SK-N-SH treated with all-trans-retinoic acid at 6 μM for 48 hours (cell line): ENCODE data around the gene CACNA2D4.

Experiments used
- ATAC-seq: fragments of 200-7000 bp; cut with Tn5 transposase; 3 replicates; pipeline ENCODE4 v1.9.1; 2020; ENCODE audit warnings: mild to moderate bottlenecking, moderate library complexity
- BACH2 ChIP-seq: fragments of 250-450 bp; sonication (Bioruptor Pico); IDR thresholded peaks from 2 replicates; pipeline ENCODE4 v1.9.0; 2021; ENCODE audit warnings: mild to moderate bottlenecking, borderline replicate concordance
- ESRRG ChIP-seq: fragments of 250-450 bp; sonication (Bioruptor Pico); IDR thresholded peaks from 2 replicates; pipeline ENCODE4 v1.6.1; 2021; ENCODE audit warnings: mild to moderate bottlenecking
- GLIS3 ChIP-seq: fragments of 250-450 bp; sonication (Bioruptor Pico); IDR thresholded peaks from 2 replicates; pipeline ENCODE4 v1.5.0; 2020; ENCODE audit warnings: mild to moderate bottlenecking, moderate library complexity
- ISL1 ChIP-seq: fragments of 250-450 bp; sonication (Bioruptor Pico); IDR thresholded peaks from 2 replicates; pipeline ENCODE4 v2.1.2; 2022; ENCODE audit warnings: mild to moderate bottlenecking, moderate library complexity
- OSR1 ChIP-seq: fragments of 250-450 bp; sonication (Bioruptor Pico); IDR thresholded peaks from 2 replicates; pipeline ENCODE4 v1.8.0; 2022; ENCODE audit warnings: moderate library complexity, mild to moderate bottlenecking, inconsistent platforms
- PPARA ChIP-seq: fragments of 250-450 bp; sonication (Bioruptor Pico); IDR thresholded peaks from 2 replicates; pipeline ENCODE4 v1.5.0; 2020; ENCODE audit warnings: mild to moderate bottlenecking, borderline replicate concordance
- RARB ChIP-seq: fragments of 250-450 bp; sonication (Bioruptor Pico); IDR thresholded peaks from 2 replicates; pipeline ENCODE4 v1.8.0; 2021; ENCODE audit warnings: mild to moderate bottlenecking, moderate library complexity
- SNAI2 ChIP-seq: fragments of 250-450 bp; sonication (Bioruptor Pico); IDR thresholded peaks from 2 replicates; pipeline ENCODE4 v1.5.0; 2020; ENCODE audit warnings: mild to moderate bottlenecking, moderate library complexity
- TCF4 ChIP-seq: fragments of 250-450 bp; sonication (Bioruptor Pico); IDR thresholded peaks from 2 replicates; pipeline ENCODE4 v1.8.0; 2021; ENCODE audit warnings: mild to moderate bottlenecking, moderate library complexity, borderline replicate concordance
- TOX ChIP-seq: fragments of 250-450 bp; sonication (Bioruptor Pico); IDR thresholded peaks from 2 replicates; pipeline ENCODE4 v1.8.0; 2021; ENCODE audit warnings: mild to moderate bottlenecking, moderate library complexity, borderline replicate concordance
- ZC3H10 ChIP-seq: fragments of 250-450 bp; sonication (Bioruptor Pico); IDR thresholded peaks from 2 replicates; pipeline ENCODE4 v1.5.1; 2021; ENCODE audit warnings: mild to moderate bottlenecking, moderate library complexity
- ZFP3 ChIP-seq: fragments of 250-450 bp; sonication (Bioruptor Pico); IDR thresholded peaks from 2 replicates; pipeline ENCODE4 v1.5.0; 2020; ENCODE audit warnings: mild to moderate bottlenecking, moderate library complexity
- ZNF565 ChIP-seq: fragments of 450-650 bp; formaldehyde crosslinking; conservative IDR thresholded peaks from 2 replicates; pipeline ENCODE4 v1.5.0; 2020; ENCODE audit warnings: low read depth, mild to moderate bottlenecking, moderate library complexity
- ZNF8 ChIP-seq: fragments of 450-650 bp; formaldehyde crosslinking; IDR thresholded peaks from 2 replicates; pipeline ENCODE4 v1.5.0; 2020; ENCODE audit warnings: mild to moderate bottlenecking, moderate library complexity
- TF ChIP-seq, protein P1 (sequence below): fragments of 250-450 bp; sonication (Bioruptor Pico); IDR thresholded peaks from 2 replicates; pipeline ENCODE4 v1.8.0; 2021; ENCODE audit warnings: low read depth, mild to moderate bottlenecking, moderate library complexity, borderline replicate concordance
- TF ChIP-seq, protein P2 (sequence below): fragments of 250-450 bp; sonication (Bioruptor Pico); IDR thresholded peaks from 2 replicates; pipeline ENCODE4 v1.5.0; 2020; ENCODE audit warnings: mild to moderate bottlenecking, moderate library complexity
- TF ChIP-seq, protein P3 (sequence below): fragments of 250-450 bp; sonication (Bioruptor Pico); IDR thresholded peaks from 2 replicates; pipeline ENCODE4 v1.5.1; 2021; ENCODE audit warnings: mild to moderate bottlenecking, moderate library complexity
- TF ChIP-seq, protein P4 (sequence below): fragments of 250-450 bp; sonication (Bioruptor Pico); IDR thresholded peaks from 2 replicates; pipeline ENCODE4 v1.5.1; 2020; ENCODE audit warnings: low read depth, mild to moderate bottlenecking, moderate library complexity

The CACNA2D4 gene

DNA sequence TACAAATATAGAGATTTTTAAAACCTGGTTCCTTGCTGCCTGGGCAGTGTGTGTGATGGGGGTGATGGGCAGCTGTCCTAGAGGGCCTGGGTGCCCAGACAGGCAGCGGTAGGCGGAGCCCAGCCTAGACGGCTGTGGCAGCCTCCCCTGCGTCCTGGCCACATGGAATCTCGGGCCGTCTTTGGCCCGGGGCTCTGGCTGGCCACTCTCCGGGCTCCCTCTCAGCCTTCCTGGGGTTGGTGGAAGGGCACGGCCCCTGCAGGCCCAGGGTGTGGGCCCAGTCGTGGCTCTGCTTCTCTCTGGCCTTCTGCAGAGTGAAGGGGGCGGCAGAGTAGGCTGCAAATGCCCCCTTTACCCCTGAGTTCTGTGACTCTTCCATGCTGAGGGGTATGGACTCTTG is 95.8 kb downstream of the CACNA2D4 start (continued):
- TF ChIP-seq, protein P1, sequence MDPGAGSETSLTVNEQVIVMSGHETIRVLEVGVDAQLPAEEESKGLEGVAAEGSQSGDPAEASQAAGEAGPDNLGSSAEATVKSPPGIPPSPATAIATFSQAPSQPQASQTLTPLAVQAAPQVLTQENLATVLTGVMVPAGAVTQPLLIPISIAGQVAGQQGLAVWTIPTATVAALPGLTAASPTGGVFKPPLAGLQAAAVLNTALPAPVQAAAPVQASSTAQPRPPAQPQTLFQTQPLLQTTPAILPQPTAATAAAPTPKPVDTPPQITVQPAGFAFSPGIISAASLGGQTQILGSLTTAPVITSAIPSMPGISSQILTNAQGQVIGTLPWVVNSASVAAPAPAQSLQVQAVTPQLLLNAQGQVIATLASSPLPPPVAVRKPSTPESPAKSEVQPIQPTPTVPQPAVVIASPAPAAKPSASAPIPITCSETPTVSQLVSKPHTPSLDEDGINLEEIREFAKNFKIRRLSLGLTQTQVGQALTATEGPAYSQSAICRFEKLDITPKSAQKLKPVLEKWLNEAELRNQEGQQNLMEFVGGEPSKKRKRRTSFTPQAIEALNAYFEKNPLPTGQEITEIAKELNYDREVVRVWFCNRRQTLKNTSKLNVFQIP (CRISPR knock-in tag): no peak
- no peak for TF ChIP-seq BACH2 (CRISPR knock-in tag)
- TF ChIP-seq RARB: no peak
- TF ChIP-seq ZNF565 (CRISPR knock-in tag): no peak

DNA sequence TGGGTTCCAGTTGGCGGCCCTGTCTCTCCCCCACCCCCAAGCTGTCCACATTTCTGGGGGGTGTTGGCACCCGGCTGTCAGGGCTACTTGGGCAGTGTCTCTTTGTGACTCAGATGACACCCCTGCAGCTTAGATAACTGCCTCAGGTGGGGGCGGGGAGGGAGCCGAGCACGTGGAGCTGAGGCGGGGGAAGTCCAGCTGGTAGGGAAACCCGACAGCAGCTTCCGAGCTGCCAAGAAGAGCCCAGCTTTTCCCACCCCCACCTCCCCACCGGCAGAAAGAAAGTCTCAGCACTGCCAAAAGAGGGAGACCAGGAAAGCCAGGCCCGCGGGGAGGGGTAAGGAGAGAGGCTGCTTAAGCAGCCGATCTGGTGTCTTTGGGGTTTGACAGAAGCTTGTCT is 96.6 kb downstream of the CACNA2D4 start:
- TF ChIP-seq ISL1 (CRISPR knock-in tag) (no peak), TOX (CRISPR knock-in tag) (no peak), PPARA (no peak), GLIS3 (CRISPR knock-in tag) (no peak), ZNF8 (CRISPR knock-in tag) (no peak), SNAI2 (CRISPR knock-in tag) (no peak), TCF4 (CRISPR knock-in tag) (no peak)
- TF ChIP-seq, protein P2, sequence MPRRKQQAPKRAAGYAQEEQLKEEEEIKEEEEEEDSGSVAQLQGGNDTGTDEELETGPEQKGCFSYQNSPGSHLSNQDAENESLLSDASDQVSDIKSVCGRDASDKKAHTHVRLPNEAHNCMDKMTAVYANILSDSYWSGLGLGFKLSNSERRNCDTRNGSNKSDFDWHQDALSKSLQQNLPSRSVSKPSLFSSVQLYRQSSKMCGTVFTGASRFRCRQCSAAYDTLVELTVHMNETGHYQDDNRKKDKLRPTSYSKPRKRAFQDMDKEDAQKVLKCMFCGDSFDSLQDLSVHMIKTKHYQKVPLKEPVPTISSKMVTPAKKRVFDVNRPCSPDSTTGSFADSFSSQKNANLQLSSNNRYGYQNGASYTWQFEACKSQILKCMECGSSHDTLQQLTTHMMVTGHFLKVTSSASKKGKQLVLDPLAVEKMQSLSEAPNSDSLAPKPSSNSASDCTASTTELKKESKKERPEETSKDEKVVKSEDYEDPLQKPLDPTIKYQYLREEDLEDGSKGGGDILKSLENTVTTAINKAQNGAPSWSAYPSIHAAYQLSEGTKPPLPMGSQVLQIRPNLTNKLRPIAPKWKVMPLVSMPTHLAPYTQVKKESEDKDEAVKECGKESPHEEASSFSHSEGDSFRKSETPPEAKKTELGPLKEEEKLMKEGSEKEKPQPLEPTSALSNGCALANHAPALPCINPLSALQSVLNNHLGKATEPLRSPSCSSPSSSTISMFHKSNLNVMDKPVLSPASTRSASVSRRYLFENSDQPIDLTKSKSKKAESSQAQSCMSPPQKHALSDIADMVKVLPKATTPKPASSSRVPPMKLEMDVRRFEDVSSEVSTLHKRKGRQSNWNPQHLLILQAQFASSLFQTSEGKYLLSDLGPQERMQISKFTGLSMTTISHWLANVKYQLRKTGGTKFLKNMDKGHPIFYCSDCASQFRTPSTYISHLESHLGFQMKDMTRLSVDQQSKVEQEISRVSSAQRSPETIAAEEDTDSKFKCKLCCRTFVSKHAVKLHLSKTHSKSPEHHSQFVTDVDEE (CRISPR knock-in tag): no peak
- TF ChIP-seq, protein P3, sequence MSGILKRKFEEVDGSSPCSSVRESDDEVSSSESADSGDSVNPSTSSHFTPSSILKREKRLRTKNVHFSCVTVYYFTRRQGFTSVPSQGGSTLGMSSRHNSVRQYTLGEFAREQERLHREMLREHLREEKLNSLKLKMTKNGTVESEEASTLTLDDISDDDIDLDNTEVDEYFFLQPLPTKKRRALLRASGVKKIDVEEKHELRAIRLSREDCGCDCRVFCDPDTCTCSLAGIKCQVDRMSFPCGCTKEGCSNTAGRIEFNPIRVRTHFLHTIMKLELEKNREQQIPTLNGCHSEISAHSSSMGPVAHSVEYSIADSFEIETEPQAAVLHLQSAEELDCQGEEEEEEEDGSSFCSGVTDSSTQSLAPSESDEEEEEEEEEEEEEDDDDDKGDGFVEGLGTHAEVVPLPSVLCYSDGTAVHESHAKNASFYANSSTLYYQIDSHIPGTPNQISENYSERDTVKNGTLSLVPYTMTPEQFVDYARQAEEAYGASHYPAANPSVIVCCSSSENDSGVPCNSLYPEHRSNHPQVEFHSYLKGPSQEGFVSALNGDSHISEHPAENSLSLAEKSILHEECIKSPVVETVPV: no peak
- TF ChIP-seq, protein P4, sequence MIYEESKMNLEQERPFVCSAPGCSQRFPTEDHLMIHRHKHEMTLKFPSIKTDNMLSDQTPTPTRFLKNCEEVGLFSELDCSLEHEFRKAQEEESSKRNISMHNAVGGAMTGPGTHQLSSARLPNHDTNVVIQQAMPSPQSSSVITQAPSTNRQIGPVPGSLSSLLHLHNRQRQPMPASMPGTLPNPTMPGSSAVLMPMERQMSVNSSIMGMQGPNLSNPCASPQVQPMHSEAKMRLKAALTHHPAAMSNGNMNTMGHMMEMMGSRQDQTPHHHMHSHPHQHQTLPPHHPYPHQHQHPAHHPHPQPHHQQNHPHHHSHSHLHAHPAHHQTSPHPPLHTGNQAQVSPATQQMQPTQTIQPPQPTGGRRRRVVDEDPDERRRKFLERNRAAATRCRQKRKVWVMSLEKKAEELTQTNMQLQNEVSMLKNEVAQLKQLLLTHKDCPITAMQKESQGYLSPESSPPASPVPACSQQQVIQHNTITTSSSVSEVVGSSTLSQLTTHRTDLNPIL (CRISPR knock-in tag): no peak
- TF ChIP-seq, protein P1 (CRISPR knock-in tag): no peak

DNA sequence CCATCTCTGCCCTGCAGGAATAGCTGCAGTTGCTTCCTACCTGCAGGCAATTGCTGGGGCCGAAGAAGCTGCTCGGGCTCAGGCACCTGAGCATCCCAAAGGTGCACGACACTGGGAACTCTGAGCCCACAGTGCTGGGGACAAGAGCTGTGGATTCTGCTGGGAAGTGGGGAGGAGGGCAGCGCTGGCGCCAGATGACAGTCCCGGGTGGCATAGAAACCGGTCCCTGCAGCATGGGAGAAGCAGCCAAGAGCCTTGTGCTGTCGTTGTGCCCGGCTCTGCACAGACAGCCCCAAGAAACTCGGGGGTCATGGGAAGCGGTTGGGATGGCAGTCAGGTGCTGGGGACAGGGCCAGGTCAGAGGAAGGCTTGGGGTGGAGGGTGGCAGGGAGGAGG is 97.6 kb downstream of the CACNA2D4 start:
- no peak for ATAC-seq
- no peak for TF ChIP-seq ZFP3 (CRISPR knock-in tag)
- TF ChIP-seq, protein P4 (CRISPR knock-in tag): no peak
- no peak for TF ChIP-seq TCF4 (CRISPR knock-in tag)
- TF ChIP-seq GLIS3 (CRISPR knock-in tag): no peak
- TF ChIP-seq SNAI2 (CRISPR knock-in tag): no peak
- TF ChIP-seq, all 23 proteins: peak for 0

More for the DNA sequence above, 96.6 kb downstream of the CACNA2D4 start:
- ATAC-seq: no peak

DNA sequence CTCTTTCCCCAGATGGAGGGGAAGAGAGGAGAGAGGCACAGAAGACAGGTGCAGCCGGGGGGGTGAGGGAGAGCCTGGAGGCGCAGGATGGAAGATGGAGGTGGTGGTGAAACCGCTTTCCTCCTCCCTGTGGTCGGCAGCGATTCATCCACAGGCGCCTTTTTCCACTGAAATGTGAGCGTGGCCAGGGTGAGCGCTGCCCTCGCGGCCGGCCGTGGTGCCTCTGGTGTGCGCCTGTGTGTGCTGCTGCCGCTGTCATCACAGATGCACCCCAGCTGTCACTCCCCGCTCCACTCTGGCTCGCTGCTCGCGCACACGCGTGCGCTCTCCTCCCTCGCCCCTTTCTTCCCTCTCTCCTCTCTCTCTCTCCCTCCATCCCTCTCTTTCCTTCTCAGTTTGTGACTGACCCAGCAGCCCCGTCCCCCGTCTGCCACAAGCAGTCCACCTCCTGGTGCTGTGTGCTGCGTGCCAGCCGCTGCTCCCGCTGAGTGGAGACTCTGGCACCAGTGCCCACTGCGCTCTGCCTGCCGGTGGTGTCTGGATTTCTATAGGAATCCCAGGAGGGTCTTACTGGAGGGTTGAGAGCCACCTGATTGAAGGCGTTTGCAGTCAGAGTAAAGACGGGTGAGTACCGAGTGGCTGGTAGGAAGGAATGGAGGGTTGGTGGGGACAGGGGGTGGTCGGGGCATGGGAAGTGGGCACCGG is 98.1 kb downstream of the CACNA2D4 start, which contains the start of gene LRTM2:
Gene LRTM2, plus strand, starts transcription at position 375 of the 705 bp plus-strand sequence. CDS start 7,584 bp downstream, outside the sequence.
- peak; percentile 45 for ATAC-seq
- TF ChIP-seq OSR1 (CRISPR knock-in tag) (no peak), ZNF565 (CRISPR knock-in tag) (no peak), TCF4 (CRISPR knock-in tag) (no peak), ESRRG (CRISPR knock-in tag) (no peak), PPARA (no peak), ZC3H10 (CRISPR knock-in tag) (no peak)
- TF ChIP-seq, protein P3: no peak
- TF ChIP-seq, protein P1 (CRISPR knock-in tag): no peak
